SK-N-SH treated with all-trans-retinoic acid at 6 μM for 48 hours (cell line): Measurements from ENCODE around the gene AAK1.
A peak's percentile ranks its signal among the peaks of the same experiment; 100 is the strongest.

Experiments
- ATAC-seq: fragments of 200-7000 bp; cut with Tn5 transposase; 3 replicates; pipeline ENCODE4 v1.9.1; 2020; ENCODE audit warnings: mild to moderate bottlenecking, moderate library complexity
- BACH2 ChIP-seq: fragments of 250-450 bp; sonication (Bioruptor Pico); IDR thresholded peaks from 2 replicates; pipeline ENCODE4 v1.9.0; 2021; ENCODE audit warnings: mild to moderate bottlenecking, borderline replicate concordance
- CSDC2 ChIP-seq: fragments of 250-450 bp; sonication (Bioruptor Pico); IDR thresholded peaks from 2 replicates; pipeline ENCODE4 v1.5.0; 2020; ENCODE audit warnings: mild to moderate bottlenecking, moderate library complexity
- ESRRG ChIP-seq: fragments of 250-450 bp; sonication (Bioruptor Pico); IDR thresholded peaks from 2 replicates; pipeline ENCODE4 v1.6.1; 2021; ENCODE audit warnings: mild to moderate bottlenecking
- GLIS3 ChIP-seq: fragments of 250-450 bp; sonication (Bioruptor Pico); IDR thresholded peaks from 2 replicates; pipeline ENCODE4 v1.5.0; 2020; ENCODE audit warnings: mild to moderate bottlenecking, moderate library complexity
- ISL1 ChIP-seq: fragments of 250-450 bp; sonication (Bioruptor Pico); IDR thresholded peaks from 2 replicates; pipeline ENCODE4 v2.1.2; 2022; ENCODE audit warnings: mild to moderate bottlenecking, moderate library complexity
- OSR1 ChIP-seq: fragments of 250-450 bp; sonication (Bioruptor Pico); IDR thresholded peaks from 2 replicates; pipeline ENCODE4 v1.8.0; 2022; ENCODE audit warnings: moderate library complexity, mild to moderate bottlenecking, inconsistent platforms
- PATZ1 ChIP-seq: fragments of 250-450 bp; sonication (Bioruptor Pico); IDR thresholded peaks from 2 replicates; pipeline ENCODE4 v1.8.0; 2020; ENCODE audit warnings: mild to moderate bottlenecking, moderate library complexity, borderline replicate concordance
- POU6F1 ChIP-seq: fragments of 250-450 bp; sonication (Bioruptor Pico); IDR thresholded peaks from 2 replicates; pipeline ENCODE4 v1.8.0; 2021; ENCODE audit warnings: low read depth, mild to moderate bottlenecking, moderate library complexity, borderline replicate concordance
- PPARA ChIP-seq: fragments of 250-450 bp; sonication (Bioruptor Pico); IDR thresholded peaks from 2 replicates; pipeline ENCODE4 v1.5.0; 2020; ENCODE audit warnings: mild to moderate bottlenecking, borderline replicate concordance
- RARB ChIP-seq: fragments of 250-450 bp; sonication (Bioruptor Pico); IDR thresholded peaks from 2 replicates; pipeline ENCODE4 v1.8.0; 2021; ENCODE audit warnings: mild to moderate bottlenecking, moderate library complexity
- SNAI2 ChIP-seq: fragments of 250-450 bp; sonication (Bioruptor Pico); IDR thresholded peaks from 2 replicates; pipeline ENCODE4 v1.5.0; 2020; ENCODE audit warnings: mild to moderate bottlenecking, moderate library complexity
- TOX ChIP-seq: fragments of 250-450 bp; sonication (Bioruptor Pico); IDR thresholded peaks from 2 replicates; pipeline ENCODE4 v1.8.0; 2021; ENCODE audit warnings: mild to moderate bottlenecking, moderate library complexity, borderline replicate concordance
- TSHZ2 ChIP-seq: fragments of 250-450 bp; sonication (Bioruptor Pico); IDR thresholded peaks from 2 replicates; pipeline ENCODE4 v1.5.0; 2020; ENCODE audit warnings: mild to moderate bottlenecking, moderate library complexity
- ZC3H10 ChIP-seq: fragments of 250-450 bp; sonication (Bioruptor Pico); IDR thresholded peaks from 2 replicates; pipeline ENCODE4 v1.5.1; 2021; ENCODE audit warnings: mild to moderate bottlenecking, moderate library complexity
- ZFP3 ChIP-seq: fragments of 250-450 bp; sonication (Bioruptor Pico); IDR thresholded peaks from 2 replicates; pipeline ENCODE4 v1.5.0; 2020; ENCODE audit warnings: mild to moderate bottlenecking, moderate library complexity
- ZFP30 ChIP-seq: fragments of 450-650 bp; formaldehyde crosslinking; IDR thresholded peaks from 2 replicates; pipeline ENCODE4 v1.5.0; 2022; ENCODE audit warnings: mild to moderate bottlenecking, moderate library complexity
- ZNF70 ChIP-seq: fragments of 450-650 bp; formaldehyde crosslinking; IDR thresholded peaks from 2 replicates; pipeline ENCODE4 v1.5.0; 2020; ENCODE audit warnings: mild to moderate bottlenecking, moderate library complexity
- ZNF8 ChIP-seq: fragments of 450-650 bp; formaldehyde crosslinking; IDR thresholded peaks from 2 replicates; pipeline ENCODE4 v1.5.0; 2020; ENCODE audit warnings: mild to moderate bottlenecking, moderate library complexity
- TF ChIP-seq, protein P1 (sequence below): fragments of 250-450 bp; sonication (Bioruptor Pico); IDR thresholded peaks from 2 replicates; pipeline ENCODE4 v1.5.1; 2021; ENCODE audit warnings: mild to moderate bottlenecking, moderate library complexity
- TF ChIP-seq, protein P2 (sequence below): fragments of 250-450 bp; sonication (Bioruptor Pico); IDR thresholded peaks from 2 replicates; pipeline ENCODE4 v1.5.1; 2020; ENCODE audit warnings: low read depth, mild to moderate bottlenecking, moderate library complexity

The AAK1 gene

GRCh38 chr2:69466728-69467127, 176.8 kb downstream of the AAK1 start:
- TF ChIP-seq TSHZ2 (no peak), TOX (no peak), BACH2 (no peak), ISL1 (CRISPR knock-in tag) (no peak), ZC3H10 (CRISPR knock-in tag) (no peak), PPARA (CRISPR knock-in tag) (no peak), POU6F1 (CRISPR knock-in tag) (no peak), OSR1 (CRISPR knock-in tag) (no peak)
- TF ChIP-seq, protein P1, sequence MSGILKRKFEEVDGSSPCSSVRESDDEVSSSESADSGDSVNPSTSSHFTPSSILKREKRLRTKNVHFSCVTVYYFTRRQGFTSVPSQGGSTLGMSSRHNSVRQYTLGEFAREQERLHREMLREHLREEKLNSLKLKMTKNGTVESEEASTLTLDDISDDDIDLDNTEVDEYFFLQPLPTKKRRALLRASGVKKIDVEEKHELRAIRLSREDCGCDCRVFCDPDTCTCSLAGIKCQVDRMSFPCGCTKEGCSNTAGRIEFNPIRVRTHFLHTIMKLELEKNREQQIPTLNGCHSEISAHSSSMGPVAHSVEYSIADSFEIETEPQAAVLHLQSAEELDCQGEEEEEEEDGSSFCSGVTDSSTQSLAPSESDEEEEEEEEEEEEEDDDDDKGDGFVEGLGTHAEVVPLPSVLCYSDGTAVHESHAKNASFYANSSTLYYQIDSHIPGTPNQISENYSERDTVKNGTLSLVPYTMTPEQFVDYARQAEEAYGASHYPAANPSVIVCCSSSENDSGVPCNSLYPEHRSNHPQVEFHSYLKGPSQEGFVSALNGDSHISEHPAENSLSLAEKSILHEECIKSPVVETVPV (CRISPR knock-in tag), result no peak
- no peak for ATAC-seq

DNA sequence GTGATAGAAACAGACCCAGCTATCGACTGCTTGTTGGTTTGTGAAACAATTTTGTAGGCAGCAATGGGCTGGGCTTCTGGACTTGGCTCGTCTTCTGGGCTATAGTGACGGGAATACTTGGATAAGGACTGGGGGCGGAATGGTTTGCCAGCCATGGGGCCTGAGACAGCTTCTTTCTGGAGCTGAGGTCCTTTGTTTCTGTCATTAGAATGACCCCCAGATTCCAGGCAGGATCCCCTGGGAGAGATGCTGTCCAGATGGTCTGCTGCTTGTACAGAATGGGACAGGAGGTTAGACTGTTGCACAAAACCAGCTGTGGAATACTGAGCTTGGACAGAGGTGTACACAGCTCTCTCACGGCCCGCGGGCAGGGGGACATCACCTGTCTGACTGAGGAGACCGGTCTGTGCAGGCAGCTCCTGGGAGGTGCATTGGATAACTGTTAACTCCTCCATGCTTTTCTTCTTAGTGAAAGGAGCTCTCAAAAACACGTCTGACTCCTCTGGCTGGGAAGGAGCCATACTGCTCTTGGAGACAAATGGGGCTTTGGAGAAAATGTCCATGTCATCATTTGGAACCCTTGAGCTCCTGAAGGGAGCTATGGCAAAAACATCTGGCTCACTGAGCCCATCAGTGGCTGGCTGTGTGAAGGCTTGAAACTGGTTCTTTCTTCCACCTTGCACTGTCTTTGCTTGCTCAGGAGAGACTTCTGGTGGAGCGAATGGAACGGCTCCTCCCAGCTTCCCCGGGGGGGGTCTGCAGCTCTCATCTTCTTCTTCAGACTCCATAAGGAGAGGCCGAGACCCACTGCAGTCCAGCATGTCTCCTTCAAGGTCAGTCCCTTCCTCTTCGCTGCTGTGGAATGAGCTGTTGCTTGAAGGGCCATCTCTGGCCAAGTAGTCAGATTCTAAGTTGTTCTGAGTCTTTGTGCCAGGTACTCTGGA, 177.8 kb downstream of the AAK1 start:
- ATAC-seq, result no peak
- no peak for TF ChIP-seq BACH2
- TF ChIP-seq, protein P1 (CRISPR knock-in tag), result no peak
- no peak for TF ChIP-seq POU6F1 (CRISPR knock-in tag)
- no peak for TF ChIP-seq ZNF70 (CRISPR knock-in tag)
- TF ChIP-seq ZNF8, result no peak
- TF ChIP-seq GLIS3 (CRISPR knock-in tag), result no peak
- TF ChIP-seq ISL1 (CRISPR knock-in tag), result no peak

DNA sequence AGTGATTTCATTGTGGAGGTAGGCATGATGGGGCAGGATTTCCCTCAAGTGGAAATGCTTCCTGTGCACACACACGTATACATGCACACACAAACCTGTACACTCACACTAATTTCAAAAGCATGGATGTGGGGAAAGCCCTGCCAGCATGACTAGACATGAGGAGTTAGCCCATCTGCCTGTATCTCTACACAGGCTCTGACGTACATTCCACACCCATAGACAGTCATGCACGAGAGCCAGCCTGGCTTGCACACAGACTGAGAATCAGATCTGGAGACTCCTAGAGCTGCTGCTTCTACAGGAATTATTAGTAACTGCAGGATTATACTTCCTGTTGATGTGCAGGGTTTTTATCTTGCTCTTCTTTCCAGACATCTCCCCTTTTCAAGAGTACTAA, 179.0 kb downstream of the AAK1 start:
- peak; percentile 40; the same call in 2 of the 3 replicates for ATAC-seq
- no peak for TF ChIP-seq CSDC2 (CRISPR knock-in tag)
- TF ChIP-seq ESRRG (CRISPR knock-in tag), result no peak
- TF ChIP-seq SNAI2 (CRISPR knock-in tag), result no peak
- no peak for TF ChIP-seq PATZ1 (CRISPR knock-in tag)
- no peak for TF ChIP-seq ZFP30 (CRISPR knock-in tag)
- TF ChIP-seq GLIS3 (CRISPR knock-in tag), result no peak
- no peak for TF ChIP-seq OSR1 (CRISPR knock-in tag)
- no peak for TF ChIP-seq RARB
- no peak for TF ChIP-seq POU6F1 (CRISPR knock-in tag)
- TF ChIP-seq, protein P2, sequence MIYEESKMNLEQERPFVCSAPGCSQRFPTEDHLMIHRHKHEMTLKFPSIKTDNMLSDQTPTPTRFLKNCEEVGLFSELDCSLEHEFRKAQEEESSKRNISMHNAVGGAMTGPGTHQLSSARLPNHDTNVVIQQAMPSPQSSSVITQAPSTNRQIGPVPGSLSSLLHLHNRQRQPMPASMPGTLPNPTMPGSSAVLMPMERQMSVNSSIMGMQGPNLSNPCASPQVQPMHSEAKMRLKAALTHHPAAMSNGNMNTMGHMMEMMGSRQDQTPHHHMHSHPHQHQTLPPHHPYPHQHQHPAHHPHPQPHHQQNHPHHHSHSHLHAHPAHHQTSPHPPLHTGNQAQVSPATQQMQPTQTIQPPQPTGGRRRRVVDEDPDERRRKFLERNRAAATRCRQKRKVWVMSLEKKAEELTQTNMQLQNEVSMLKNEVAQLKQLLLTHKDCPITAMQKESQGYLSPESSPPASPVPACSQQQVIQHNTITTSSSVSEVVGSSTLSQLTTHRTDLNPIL (CRISPR knock-in tag), result no peak
- no peak for TF ChIP-seq ZFP3 (CRISPR knock-in tag)
- TF ChIP-seq PPARA (CRISPR knock-in tag), result no peak
- TF ChIP-seq ZNF70 (CRISPR knock-in tag), result no peak
- no peak for TF ChIP-seq ZNF8
